ENCODE results near the gene ZSCAN18.

The ZSCAN18 gene

DNA sequence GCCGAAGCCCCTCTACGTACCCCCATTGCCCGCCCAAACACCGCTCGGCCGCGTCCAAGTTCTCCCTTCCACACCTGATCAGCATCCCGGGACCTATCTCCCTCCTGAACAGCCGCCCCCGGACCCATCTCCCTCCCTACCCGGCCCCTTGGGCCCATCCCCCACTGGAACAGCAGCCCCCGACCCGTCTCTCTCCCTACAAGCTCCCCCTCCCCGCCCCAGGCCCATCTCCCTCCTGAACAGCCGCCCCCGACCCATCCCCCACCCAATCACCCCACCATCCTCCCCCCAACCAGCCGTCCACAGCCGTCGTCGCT is 63.6 kb downstream of the ZSCAN18 start:
- no peak for DNase-seq (ENCODE audit: low read depth in 1 of 2, low spot score in 1 of 2)
- TF ChIP-seq GABPA (IDR thresholded peaks at IDR 0.05; ENCODE audit: low read depth), result no peak
- no peak for TF ChIP-seq REST (IDR thresholded peaks at IDR 0.05; ENCODE audit: insufficient replicate concordance, low read depth)
- no peak for TF ChIP-seq SPI1 (IDR thresholded peaks at IDR 0.05; ENCODE audit: borderline replicate concordance, low read depth)
- TF ChIP-seq POLR2AphosphoS5 (IDR thresholded peaks at IDR 0.05; ENCODE audit: low read depth), result no peak
- TF ChIP-seq, protein P1, sequence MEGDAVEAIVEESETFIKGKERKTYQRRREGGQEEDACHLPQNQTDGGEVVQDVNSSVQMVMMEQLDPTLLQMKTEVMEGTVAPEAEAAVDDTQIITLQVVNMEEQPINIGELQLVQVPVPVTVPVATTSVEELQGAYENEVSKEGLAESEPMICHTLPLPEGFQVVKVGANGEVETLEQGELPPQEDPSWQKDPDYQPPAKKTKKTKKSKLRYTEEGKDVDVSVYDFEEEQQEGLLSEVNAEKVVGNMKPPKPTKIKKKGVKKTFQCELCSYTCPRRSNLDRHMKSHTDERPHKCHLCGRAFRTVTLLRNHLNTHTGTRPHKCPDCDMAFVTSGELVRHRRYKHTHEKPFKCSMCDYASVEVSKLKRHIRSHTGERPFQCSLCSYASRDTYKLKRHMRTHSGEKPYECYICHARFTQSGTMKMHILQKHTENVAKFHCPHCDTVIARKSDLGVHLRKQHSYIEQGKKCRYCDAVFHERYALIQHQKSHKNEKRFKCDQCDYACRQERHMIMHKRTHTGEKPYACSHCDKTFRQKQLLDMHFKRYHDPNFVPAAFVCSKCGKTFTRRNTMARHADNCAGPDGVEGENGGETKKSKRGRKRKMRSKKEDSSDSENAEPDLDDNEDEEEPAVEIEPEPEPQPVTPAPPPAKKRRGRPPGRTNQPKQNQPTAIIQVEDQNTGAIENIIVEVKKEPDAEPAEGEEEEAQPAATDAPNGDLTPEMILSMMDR (IDR thresholded peaks at IDR 0.05; ENCODE audit: insufficient read depth, low read length), result no peak
- H3K27me3 ChIP-seq (ENCODE audit: insufficient read depth, poor library complexity, severe bottlenecking), result no peaks in the 10 kb centered on the region
- no peak overlapping the region for H3K27ac ChIP-seq (replicated peaks)
- no peak overlapping the region for H3K4me3 ChIP-seq (replicated peaks; ENCODE audit: insufficient read depth, low read length)
